Measurements from ENCODE around the gene SLU7. TPM values are rescaled to one million over a fixed set of nuclear protein-coding genes. Genes with fewer than 3 reads are reported as not detected.

Gene SLU7
- total RNA-seq, 1 donor from 2014 or later: 37.8 TPM

DNA sequence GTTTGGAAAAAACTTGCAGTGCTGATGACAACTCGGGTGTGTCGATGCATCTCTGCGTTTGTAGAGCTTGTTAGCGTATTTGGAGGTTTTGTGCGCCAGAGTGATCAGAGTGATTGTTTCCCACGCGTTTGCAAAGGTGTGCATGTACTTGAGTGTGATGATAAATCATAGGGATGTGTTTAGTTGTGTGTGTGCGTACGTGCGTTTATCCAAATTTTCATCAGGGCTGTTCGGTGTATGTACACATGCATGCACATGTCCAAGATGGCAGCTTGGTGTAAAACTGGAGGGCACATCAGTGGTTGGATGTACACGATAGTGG, 48.2 kb downstream of the SLU7 start:
- intact Hi-C loops (cut with micrococcal nuclease): no loop called here

GRCh38 chr5:160369990-160370712, 48.7 kb downstream of the SLU7 start, which contains the start of gene C1QTNF2:
Gene C1QTNF2 (minus strand): TSS chr5:160370626. CDS start chr5:160355011, 15,615 bp downstream.
- intact Hi-C loops (cut with micrococcal nuclease): no loop called here

DNA sequence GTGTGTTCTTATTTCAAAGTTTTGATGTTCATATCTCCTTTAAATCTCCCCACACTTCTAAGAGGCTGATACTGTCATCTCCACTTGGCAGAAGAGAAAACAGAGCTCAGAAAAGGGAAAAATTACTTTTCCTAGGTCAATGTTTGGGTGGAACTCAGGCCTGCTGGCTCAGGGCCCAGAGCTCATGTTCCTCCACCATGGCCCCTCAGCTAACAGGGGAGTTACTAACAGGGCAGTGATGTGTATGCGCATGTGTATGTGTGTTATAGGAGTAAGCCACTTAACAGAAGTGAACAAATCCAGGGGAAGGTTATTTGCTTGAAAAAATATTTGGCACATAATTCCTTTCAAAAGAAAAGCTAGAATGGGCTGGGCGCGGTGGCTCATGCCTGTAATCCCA, 51.0 kb downstream of the SLU7 start:
- intact Hi-C loops (cut with micrococcal nuclease): no loop called here

DNA sequence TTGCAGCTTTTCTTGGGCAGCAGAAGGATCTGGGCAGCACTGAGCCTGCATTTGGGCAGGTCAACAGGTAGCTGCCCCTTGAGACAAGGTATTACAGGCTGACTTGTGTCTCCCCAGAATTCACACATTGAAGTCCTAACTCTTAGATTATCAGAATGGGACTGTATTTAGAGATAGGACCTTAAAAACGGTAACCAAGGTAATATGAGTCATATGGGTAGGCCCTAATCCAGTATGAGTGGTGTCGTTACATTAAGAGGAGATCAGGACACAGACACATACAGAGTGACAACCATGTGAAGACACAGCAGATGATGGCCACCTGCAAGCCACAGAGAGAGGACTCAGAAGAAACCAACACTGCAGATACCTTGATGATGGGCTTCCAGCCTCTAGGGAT, 51.6 kb downstream of the SLU7 start:
- intact Hi-C loops (cut with micrococcal nuclease): no loop called here

GRCh38 chr5:160366230-160366629, 52.7 kb downstream of the SLU7 start:
- intact Hi-C loops (cut with micrococcal nuclease): no loop called here

DNA sequence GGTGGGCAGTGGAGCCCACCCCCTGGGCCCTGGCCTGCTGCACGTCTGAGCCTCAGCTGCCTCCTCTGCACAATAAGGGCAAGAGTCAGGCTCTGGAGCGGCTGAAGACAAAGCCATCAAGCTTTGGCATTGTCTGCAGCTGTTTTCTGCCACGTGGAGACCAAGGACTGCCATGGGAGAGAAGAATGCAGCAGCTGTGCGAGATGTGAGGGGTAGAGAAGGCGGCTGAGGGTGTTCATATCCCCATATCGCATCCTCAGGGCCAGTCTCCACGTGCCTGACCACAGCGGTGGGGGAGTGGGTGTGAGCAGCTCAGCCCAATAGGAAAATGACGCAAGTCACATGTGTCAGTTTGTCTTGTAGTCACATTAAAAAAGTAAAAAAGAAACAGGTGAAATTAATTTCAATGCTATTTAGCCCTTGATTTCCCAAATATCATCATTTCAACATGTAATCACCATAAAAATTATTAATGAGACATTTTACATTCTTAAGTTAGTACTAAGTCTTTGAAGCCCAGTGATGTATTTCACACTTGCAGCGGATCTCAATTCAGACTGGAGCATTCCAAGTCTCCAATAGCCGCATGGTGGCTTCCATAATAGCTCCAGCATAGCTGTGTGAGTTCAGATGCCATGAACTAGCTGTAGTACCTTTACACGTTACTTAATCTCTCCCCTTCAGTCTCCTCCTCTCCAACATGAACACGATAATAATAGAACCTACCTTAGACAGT, 55.1 kb downstream of the SLU7 start:
- intact Hi-C loops (cut with micrococcal nuclease): no loop called here

GRCh38 chr5:160363211-160363610, 55.7 kb downstream of the SLU7 start:
- intact Hi-C loops (cut with micrococcal nuclease): no loop called here

GRCh38 chr5:160361624-160362228, 57.2 kb downstream of the SLU7 start:
- intact Hi-C loops (cut with micrococcal nuclease): no loop called here

DNA sequence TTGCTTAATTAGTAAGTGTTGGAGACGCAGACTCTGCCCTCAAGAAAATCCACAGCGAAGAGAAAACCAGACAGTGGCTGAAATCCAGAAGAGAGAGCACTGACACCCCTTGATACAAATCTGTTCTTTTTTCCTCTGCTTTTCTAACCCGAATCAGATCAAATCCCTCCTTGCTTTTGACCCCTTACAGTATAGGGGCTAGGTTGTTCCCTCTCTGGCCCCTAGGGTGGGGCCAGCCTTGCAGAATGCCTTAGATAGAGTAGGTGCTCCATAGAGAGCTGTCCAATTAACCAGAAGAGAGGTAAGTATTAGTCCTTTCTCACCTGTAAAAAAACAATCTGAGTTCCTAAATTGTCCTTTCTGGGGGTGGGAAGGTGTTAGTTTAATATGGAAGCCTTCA, 58.6 kb downstream of the SLU7 start:
- intact Hi-C loops (cut with micrococcal nuclease): no loop called here

DNA sequence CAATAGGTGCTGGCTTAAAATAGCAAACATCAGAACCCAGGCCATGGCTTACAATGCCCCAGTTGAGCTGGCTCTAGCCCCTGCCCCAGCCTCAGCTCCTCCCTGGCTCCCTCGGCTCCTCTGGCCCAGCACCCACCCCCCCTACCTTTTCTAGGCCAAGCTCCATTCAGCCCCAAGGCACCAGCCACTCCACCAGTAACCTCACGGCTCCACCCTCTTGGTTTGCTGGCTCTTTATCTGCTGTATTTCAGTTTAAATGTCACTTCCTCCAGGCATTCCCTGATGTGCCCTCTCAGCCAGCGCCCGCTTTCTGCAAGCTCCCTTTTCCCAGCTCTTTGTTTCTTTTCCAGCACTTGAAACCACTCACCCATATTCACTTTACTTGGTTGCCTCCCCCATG, 59.1 kb downstream of the SLU7 start:
- intact Hi-C loops (cut with micrococcal nuclease): no loop called here

DNA sequence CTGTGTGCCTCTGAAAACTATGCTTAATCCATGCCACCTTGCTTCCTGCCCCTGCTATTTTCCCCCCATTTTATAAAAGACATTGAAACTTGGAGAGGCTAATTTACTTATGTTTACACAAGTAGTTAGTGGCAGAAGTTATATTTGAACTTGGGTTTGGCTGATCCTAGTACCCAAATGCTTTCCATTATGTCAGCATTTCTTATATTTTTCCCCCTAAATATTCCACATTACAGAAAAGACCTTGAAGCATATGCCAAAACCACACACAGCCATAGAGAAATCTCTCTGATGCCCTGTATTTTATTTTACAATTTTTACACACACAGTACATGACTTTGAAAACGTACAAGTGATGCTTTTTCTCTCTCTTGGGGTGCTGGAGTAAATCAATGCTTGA, 59.6 kb downstream of the SLU7 start:
- intact Hi-C loops (cut with micrococcal nuclease): no loop called here

DNA sequence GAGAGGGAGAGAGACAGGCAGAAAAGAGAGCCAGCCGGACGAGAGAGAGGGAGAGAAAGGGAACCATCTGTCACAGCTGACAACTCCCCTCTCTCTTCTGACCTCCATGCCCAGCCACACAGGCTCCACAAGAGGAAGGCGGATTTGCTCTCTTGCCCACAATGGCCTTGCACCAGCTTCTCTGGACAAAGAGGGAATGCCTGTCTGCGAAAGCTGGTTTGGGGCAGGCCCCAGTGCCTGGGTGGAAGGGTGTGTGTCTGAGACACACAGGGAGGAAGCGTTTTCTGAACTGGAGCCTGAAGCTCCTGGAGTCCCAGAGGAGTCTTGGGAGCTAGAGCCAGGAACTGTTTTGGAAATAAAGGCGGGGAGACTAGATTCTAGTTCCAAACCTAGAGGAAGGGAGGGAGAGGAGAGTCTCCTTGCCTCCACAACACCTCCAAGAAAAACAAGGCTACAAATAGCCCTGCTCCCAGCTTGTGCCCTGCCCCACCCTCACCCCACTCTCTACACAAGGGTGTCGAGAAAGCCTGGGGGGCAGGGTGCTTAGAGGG, 60.9 kb downstream of the SLU7 start:
- intact Hi-C loops (cut with micrococcal nuclease): no loop called here

GRCh38 chr5:160357394-160357793, 61.5 kb downstream of the SLU7 start:
- intact Hi-C loops (cut with micrococcal nuclease): no loop called here

GRCh38 chr5:160356550-160357347, 62.1 kb downstream of the SLU7 start:
- intact Hi-C loops (cut with micrococcal nuclease): no loop called here

- intact Hi-C loops (cut with micrococcal nuclease): no loop called here
These were observed 64.2 kb downstream of the SLU7 start for GRCh38 chr5:160354666-160355065.

- intact Hi-C loops (cut with micrococcal nuclease): no loop called here
These were observed 65.5 kb downstream of the SLU7 start for GRCh38 chr5:160353379-160353778.

- intact Hi-C loops (cut with micrococcal nuclease): no loop called here
These were observed 66.6 kb downstream of the SLU7 start for GRCh38 chr5:160352308-160352707.
